SK-N-MC (cell line): ENCODE results near the gene WWC1.

Source experiments
- EZH2 ChIP-seq: fragments of 200-600 bp; sonication (generic); IDR thresholded peaks from one replicate; pipeline ENCODE4 v1.6.1; 2017; ENCODE audit warnings: antibody characterized with exemption
- FOXP2 ChIP-seq: optimal IDR thresholded peaks from 2 replicates; pipeline ENCODE3; 2011; ENCODE audit warnings: mild to moderate bottlenecking, moderate library complexity; ENCODE audit not compliant: insufficient read depth; ENCODE audit errors: extremely low read length, control extremely low read depth
- POLR2AphosphoS5 ChIP-seq: IDR thresholded peaks from 2 replicates; pipeline ENCODE4 v1.6.1; 2012; ENCODE audit warnings: mild to moderate bottlenecking, low read depth, low read length, borderline replicate concordance

- TF ChIP-seq EZH2 (no peak), POLR2AphosphoS5 (no peak), FOXP2 (no peak)
Measured at GRCh38 chr5:168268949-168269936, 22.2 kb upstream of the WWC1 start.
